Suprapubic skin (tissue), 3 donors: Measurements from ENCODE around the gene WDFY1.

Experiments used
- POLR2A ChIP-seq, 2 donors: fragments of 450-650 bp; IDR thresholded peaks; one replicate each; pipeline ENCODE4 v1.6.1; 2017; ENCODE audit warnings: antibody characterized with exemption in 2 of 2, mild to moderate bottlenecking in 2 of 2, moderate library complexity in 2 of 2
- TF ChIP-seq, protein P1 (sequence below), 2 donors: fragments of 200-600 bp in 1 of 2; fragments of 450-650 bp in 1 of 2; sonication (generic) in 1 of 2; IDR thresholded peaks; one replicate each; pipeline ENCODE4 v1.5.1; 2016 to 2019; ENCODE audit warnings: antibody characterized with exemption in 2 of 2, mild to moderate bottlenecking in 1 of 2, moderate library complexity in 1 of 2

DNA sequence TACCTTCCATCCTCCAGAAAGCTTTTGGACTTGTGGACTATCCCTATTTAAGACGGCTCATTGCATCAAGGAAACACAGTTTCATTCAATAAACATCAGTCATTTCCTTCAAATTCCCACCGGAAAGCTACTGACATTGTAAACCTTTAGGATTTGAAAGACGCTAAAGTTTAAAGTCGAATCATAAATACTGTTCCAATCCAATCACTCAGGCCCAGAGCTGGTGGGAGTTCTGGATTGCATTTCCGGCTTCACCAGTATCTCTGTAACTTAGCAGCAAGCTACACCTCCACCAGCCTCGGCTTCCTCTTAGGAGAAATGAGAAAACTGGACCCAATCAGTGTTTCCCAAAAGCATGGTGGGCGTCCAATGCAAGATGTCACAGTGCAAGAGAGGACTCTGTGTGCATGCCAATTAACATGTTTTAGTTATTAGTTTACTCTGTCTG is 1.6 kb downstream of the WDFY1 start:
- TF ChIP-seq, protein P1, sequence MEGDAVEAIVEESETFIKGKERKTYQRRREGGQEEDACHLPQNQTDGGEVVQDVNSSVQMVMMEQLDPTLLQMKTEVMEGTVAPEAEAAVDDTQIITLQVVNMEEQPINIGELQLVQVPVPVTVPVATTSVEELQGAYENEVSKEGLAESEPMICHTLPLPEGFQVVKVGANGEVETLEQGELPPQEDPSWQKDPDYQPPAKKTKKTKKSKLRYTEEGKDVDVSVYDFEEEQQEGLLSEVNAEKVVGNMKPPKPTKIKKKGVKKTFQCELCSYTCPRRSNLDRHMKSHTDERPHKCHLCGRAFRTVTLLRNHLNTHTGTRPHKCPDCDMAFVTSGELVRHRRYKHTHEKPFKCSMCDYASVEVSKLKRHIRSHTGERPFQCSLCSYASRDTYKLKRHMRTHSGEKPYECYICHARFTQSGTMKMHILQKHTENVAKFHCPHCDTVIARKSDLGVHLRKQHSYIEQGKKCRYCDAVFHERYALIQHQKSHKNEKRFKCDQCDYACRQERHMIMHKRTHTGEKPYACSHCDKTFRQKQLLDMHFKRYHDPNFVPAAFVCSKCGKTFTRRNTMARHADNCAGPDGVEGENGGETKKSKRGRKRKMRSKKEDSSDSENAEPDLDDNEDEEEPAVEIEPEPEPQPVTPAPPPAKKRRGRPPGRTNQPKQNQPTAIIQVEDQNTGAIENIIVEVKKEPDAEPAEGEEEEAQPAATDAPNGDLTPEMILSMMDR (IDR thresholded peaks at IDR 0.05): no peak
- TF ChIP-seq POLR2A (IDR thresholded peaks at IDR 0.05): no peak
